Activated naive CD8-positive, alpha-beta T cell treated with anti-CD3 and anti-CD28 coated beads, Interleukin-2, amount 50 U/mL, for 24 hours (primary cell): Measurements from ENCODE around the gene CCDC141.
A peak's percentile ranks its signal among the peaks of the same experiment; 100 is the strongest.

ENCODE experiments used
- ATAC-seq: fragments of 150-1000 bp; cut with Tn5 transposase; one replicate; pipeline ENCODE4 v1.10.0; 2021
- DNase-seq: peaks from one replicate; pipeline ENCODE4 v3.0.0; 2021
- H3K27ac Mint-ChIP-seq: one replicate; pipeline ENCODE4 v1.8.0; 2021; ENCODE audit warnings: mild to moderate bottlenecking, mixed read lengths
- H3K27me3 Mint-ChIP-seq: one replicate; pipeline ENCODE4 v1.8.0; 2021; ENCODE audit warnings: mixed read lengths
- H3K36me3 Mint-ChIP-seq: one replicate; pipeline ENCODE4 v1.8.0; 2021; ENCODE audit warnings: low read depth, mixed read lengths
- H3K4me1 Mint-ChIP-seq: one replicate; pipeline ENCODE4 v1.8.0; 2021; ENCODE audit warnings: mixed read lengths
- H3K4me3 Mint-ChIP-seq: one replicate; pipeline ENCODE4 v1.8.0; 2021; ENCODE audit warnings: mild to moderate bottlenecking, moderate library complexity, mixed read lengths
- H3K9me3 Mint-ChIP-seq: one replicate; pipeline ENCODE4 v1.8.0; 2021; ENCODE audit warnings: mixed read lengths

Gene CCDC141

GRCh38 chr2:178836807-178837206, 213.1 kb downstream of the CCDC141 start:
- Mint-ChIP-seq H3K4me3 (no peak overlapping the region), H3K36me3 (peaks cover 3% of the 10 kb centered on the region), H3K4me1 (no peaks in the 10 kb centered on the region), H3K9me3 (no peaks in the 10 kb centered on the region), H3K27me3 (no peaks in the 10 kb centered on the region), H3K27ac (no peak overlapping the region)
- ATAC-seq, result no peak
- DNase-seq, result no peak

DNA sequence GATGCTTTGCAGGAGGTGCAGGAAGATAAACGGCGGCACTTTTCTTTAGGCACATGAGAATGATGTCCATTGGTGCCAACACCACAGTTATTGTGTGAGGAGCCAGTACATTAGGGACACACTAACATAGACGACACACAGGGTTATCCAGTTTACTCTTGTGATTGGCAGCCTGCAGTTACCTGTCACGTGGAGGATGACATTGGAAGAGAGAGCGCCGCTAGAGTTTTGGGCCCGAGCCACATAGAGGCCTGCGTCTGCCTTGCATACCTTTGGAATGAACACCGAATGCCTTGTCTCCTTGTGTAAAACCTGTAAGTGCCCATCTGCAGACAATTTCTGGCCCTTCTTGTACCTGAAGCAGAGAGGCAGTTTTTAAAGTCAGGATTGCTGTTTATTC, 215.9 kb downstream of the CCDC141 start:
- Mint-ChIP-seq H3K4me1 (peaks cover 13% of the 10 kb centered on the region), H3K27me3 (no peaks in the 10 kb centered on the region), H3K4me3 (no peak overlapping the region), H3K36me3 (peaks cover 3% of the 10 kb centered on the region), H3K9me3 (no peaks in the 10 kb centered on the region), H3K27ac (no peak overlapping the region)
- DNase-seq, result no peak
- no peak for ATAC-seq

DNA sequence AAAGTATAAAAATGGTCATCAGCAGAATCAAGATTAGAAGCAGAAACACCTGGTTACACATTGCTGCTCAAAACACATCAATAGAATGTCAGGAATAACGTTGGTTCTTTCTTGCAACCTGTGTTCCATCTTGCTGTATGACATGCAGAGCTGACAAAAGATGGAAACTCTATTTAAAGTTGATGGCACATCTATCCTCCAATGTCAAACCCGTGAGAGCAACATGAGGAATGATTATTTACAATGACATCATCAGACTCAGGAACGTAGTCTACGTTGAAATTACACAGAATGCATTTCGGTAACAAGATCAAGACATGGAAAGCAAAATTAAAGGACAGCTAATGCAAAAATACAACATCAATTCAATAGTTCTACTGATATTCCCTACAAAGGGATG, 216.6 kb downstream of the CCDC141 start:
- Mint-ChIP-seq H3K27me3 (no peaks in the 10 kb centered on the region), H3K4me3 (no peak overlapping the region), H3K4me1 (peaks cover 16% of the 10 kb centered on the region), H3K9me3 (no peaks in the 10 kb centered on the region), H3K36me3 (peaks cover 3% of the 10 kb centered on the region), H3K27ac (no peak overlapping the region)
- DNase-seq (no peak), ATAC-seq (no peak)

DNA sequence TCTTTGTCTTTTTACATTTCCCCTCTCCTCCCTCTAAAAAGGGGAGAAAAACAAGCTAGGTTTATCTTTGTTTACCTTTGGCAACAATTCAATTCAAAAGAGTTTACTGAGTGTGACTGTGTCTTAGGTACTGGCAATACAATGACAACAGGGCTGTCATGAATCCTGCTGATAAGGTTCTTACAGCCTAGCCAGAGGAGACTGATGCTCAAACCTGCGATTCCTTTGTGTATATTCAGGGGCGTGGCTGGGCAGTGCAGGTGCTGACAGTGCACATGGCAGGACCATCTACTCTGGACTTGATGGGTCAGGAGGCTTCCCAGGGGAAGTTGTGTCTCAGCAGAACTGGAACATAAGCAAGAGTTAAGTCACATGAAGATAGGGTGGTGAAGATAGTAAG, 219.5 kb downstream of the CCDC141 start:
- no peak overlapping the region for H3K4me3 Mint-ChIP-seq
- H3K9me3 Mint-ChIP-seq, result peaks cover 7% of the 10 kb centered on the region
- no peak overlapping the region for H3K27ac Mint-ChIP-seq
- no peak for DNase-seq
- peaks cover 16% of the 10 kb centered on the region for H3K4me1 Mint-ChIP-seq
- H3K27me3 Mint-ChIP-seq, result no peaks in the 10 kb centered on the region
- peaks cover 14% of the 10 kb centered on the region for H3K36me3 Mint-ChIP-seq
- no peak for ATAC-seq

GRCh38 chr2:178829981-178830380, 220.0 kb downstream of the CCDC141 start:
- Mint-ChIP-seq H3K27ac (no peak overlapping the region), H3K4me3 (no peak overlapping the region), H3K4me1 (peaks cover 16% of the 10 kb centered on the region), H3K27me3 (no peaks in the 10 kb centered on the region), H3K36me3 (peaks cover 14% of the 10 kb centered on the region), H3K9me3 (peaks cover 7% of the 10 kb centered on the region)
- ATAC-seq (no peak), DNase-seq (no peak)

GRCh38 chr2:178829299-178829960, 220.5 kb downstream of the CCDC141 start:
- H3K27ac Mint-ChIP-seq, result no peak overlapping the region
- H3K36me3 Mint-ChIP-seq, result peaks cover 14% of the 10 kb centered on the region
- DNase-seq, result no peak
- H3K27me3 Mint-ChIP-seq, result no peaks in the 10 kb centered on the region
- no peak overlapping the region for H3K4me3 Mint-ChIP-seq
- no peak for ATAC-seq
- H3K9me3 Mint-ChIP-seq, result peaks cover 7% of the 10 kb centered on the region
- H3K4me1 Mint-ChIP-seq, result peaks cover 16% of the 10 kb centered on the region

DNA sequence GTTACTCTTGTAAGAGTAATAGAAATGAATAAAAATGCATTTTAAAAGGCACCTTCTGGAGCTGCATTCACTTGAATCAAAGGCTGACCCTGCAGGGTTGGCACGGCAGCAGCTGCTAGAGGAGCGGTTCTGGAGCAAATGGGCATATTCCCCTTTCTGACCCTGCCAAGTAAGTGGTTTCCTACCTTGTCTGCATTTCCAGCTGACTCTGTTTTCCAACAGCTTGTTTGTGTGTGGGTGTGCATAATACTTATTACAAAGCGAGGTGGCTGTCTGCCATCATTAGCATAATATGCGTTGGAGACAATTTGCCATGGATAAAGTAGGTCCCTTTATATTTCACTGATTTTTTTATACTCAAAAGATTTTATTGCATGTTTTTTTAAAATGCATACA, 221.5 kb downstream of the CCDC141 start:
- Mint-ChIP-seq H3K4me3 (no peak overlapping the region), H3K4me1 (peaks cover 16% of the 10 kb centered on the region), H3K27ac (no peak overlapping the region), H3K9me3 (peaks cover 7% of the 10 kb centered on the region), H3K27me3 (no peaks in the 10 kb centered on the region), H3K36me3 (peaks cover 14% of the 10 kb centered on the region)
- ATAC-seq (no peak), DNase-seq (no peak)

DNA sequence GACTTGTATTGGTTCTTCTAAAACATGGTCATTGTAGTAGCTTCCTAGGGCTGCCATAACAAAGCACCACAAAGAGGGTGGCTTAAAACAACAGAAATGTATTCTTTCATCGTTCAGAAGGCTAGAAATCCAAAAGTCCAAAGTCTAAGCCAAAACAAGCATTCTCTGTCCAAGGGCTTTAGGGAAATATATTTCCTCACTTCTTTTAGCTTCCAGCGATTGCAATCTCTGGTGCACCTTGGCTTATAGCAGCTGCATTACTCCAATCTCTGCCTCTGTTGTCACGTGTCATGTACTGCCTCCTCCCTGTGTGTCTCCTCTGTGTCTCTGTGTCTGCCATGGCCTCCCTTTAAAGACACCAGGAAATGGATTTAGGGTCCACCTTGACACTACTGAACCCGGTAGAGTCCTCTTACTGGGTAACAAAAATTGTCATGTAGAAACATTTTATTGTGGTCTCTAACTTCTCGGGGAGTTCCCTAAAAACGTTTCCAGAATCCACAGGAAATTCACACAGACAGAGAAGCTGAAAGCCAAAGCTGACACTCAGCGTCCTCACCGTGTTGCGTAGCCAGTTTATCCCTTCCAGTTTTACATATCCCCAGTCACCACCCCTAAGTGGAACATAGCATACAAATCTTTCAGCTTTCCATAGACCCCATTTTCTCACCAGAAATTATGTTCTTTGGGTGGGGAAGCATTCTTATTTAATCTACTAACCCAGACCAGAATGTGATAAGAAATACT, 222.0 kb downstream of the CCDC141 start:
- Mint-ChIP-seq H3K9me3 (peaks cover 7% of the 10 kb centered on the region), H3K4me1 (peaks cover 16% of the 10 kb centered on the region), H3K27ac (no peak overlapping the region), H3K36me3 (peaks cover 12% of the 10 kb centered on the region), H3K27me3 (no peaks in the 10 kb centered on the region), H3K4me3 (no peak overlapping the region)
- ATAC-seq (no peak), DNase-seq (no peak)

GRCh38 chr2:178827111-178827510, 222.8 kb downstream of the CCDC141 start:
- Mint-ChIP-seq H3K4me3 (no peak overlapping the region), H3K9me3 (peaks cover 7% of the 10 kb centered on the region), H3K4me1 (peaks cover 16% of the 10 kb centered on the region)

GRCh38 chr2:178825183-178825582, 224.8 kb downstream of the CCDC141 start:
- DNase-seq, result no peak
- Mint-ChIP-seq H3K9me3 (peaks cover 7% of the 10 kb centered on the region), H3K27me3 (no peaks in the 10 kb centered on the region), H3K4me1 (peaks cover 15% of the 10 kb centered on the region), H3K27ac (no peak overlapping the region), H3K4me3 (no peak overlapping the region), H3K36me3 (peaks cover 11% of the 10 kb centered on the region)
- no peak for ATAC-seq

More at GRCh38 chr2:178827111-178827510, 222.8 kb downstream of the CCDC141 start:
- ATAC-seq (no peak), DNase-seq (no peak)
- H3K27me3 Mint-ChIP-seq, result no peaks in the 10 kb centered on the region
- H3K27ac Mint-ChIP-seq, result no peak overlapping the region
- peaks cover 11% of the 10 kb centered on the region for H3K36me3 Mint-ChIP-seq

DNA sequence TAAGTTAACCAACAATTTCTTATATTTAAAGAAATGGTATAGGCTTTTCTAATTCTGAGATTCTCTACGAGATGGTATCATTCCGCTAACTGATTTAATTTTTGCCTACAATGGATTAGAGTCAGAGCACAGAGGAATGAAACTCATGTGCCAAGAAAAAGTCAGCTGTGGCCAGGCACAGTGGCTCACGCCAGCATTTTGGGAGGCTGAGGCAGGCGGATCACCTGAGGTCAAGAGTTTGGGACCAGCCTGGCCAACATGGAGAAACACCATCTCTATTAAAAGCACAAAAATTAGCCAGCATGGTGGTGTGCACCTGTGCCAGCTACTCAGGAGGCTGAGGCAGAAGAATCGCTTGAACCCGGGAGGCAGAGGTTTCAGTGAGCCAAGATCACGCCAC, 225.8 kb downstream of the CCDC141 start:
- ATAC-seq (no peak), DNase-seq (no peak)
- Mint-ChIP-seq H3K9me3 (peaks cover 7% of the 10 kb centered on the region), H3K27me3 (no peaks in the 10 kb centered on the region), H3K36me3 (peaks cover 11% of the 10 kb centered on the region), H3K27ac (no peak overlapping the region), H3K4me1 (peaks cover 13% of the 10 kb centered on the region), H3K4me3 (no peak overlapping the region)

GRCh38 chr2:178819992-178820391, 229.9 kb downstream of the CCDC141 start:
- Mint-ChIP-seq H3K9me3 (no peaks in the 10 kb centered on the region), H3K4me3 (peak overlapping the region; percentile 48), H3K4me1 (peaks cover 9% of the 10 kb centered on the region), H3K27me3 (no peaks in the 10 kb centered on the region), H3K36me3 (no peaks in the 10 kb centered on the region), H3K27ac (peak overlapping the region; percentile 57)
- DNase-seq (peak; percentile 3), ATAC-seq (peak; percentile 46)

- Mint-ChIP-seq H3K4me1 (peaks cover 9% of the 10 kb centered on the region), H3K36me3 (no peaks in the 10 kb centered on the region), H3K27me3 (no peaks in the 10 kb centered on the region), H3K27ac (no peak overlapping the region), H3K4me3 (no peak overlapping the region), H3K9me3 (no peaks in the 10 kb centered on the region)
- peak; percentile 57 for ATAC-seq
- DNase-seq, result no peak
Observed at GRCh38 chr2:178819147-178819875, 230.6 kb downstream of the CCDC141 start.

GRCh38 chr2:178811901-178812300, 238.0 kb downstream of the CCDC141 start:
- H3K36me3 Mint-ChIP-seq, result no peaks in the 10 kb centered on the region
- ATAC-seq, result no peak
- H3K4me3 Mint-ChIP-seq, result no peak overlapping the region

DNA sequence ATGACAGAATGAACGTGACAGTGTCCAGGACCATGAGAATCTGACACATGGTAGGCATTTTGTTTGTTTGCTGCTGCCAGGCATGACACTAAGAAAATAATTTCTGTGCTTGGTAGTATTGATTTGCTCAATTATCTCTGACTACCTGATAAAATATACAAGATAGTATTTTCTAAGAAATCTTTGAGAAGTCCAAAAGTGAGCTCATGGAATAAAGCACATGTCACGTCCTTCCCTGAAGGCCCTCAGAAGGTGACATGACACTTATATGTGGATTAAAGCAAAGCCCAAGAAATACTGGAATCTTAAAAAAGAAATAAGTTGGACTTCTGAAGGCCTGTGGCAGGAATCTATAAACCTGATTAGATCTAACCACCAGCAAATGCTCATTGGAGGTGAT, 238.9 kb downstream of the CCDC141 start:
- DNase-seq, result no peak
- no peaks in the 10 kb centered on the region for H3K36me3 Mint-ChIP-seq
- no peak overlapping the region for H3K4me3 Mint-ChIP-seq
- no peaks in the 10 kb centered on the region for H3K4me1 Mint-ChIP-seq
- H3K27me3 Mint-ChIP-seq, result no peaks in the 10 kb centered on the region
- H3K27ac Mint-ChIP-seq, result no peak overlapping the region
- ATAC-seq, result no peak
- no peaks in the 10 kb centered on the region for H3K9me3 Mint-ChIP-seq

More at GRCh38 chr2:178811901-178812300, 238.0 kb downstream of the CCDC141 start:
- no peaks in the 10 kb centered on the region for H3K27me3 Mint-ChIP-seq
- H3K4me1 Mint-ChIP-seq, result no peaks in the 10 kb centered on the region
- no peak overlapping the region for H3K27ac Mint-ChIP-seq
- H3K9me3 Mint-ChIP-seq, result no peaks in the 10 kb centered on the region
- DNase-seq, result no peak
